HG03108 (cell line): ENCODE measurements around the gene DISC1.
A peak's percentile ranks its signal among the peaks of the same experiment; 100 is the strongest.
"Not testable (repeated sequence)": the region's sequence is repeated elsewhere in the genome, so short reads cannot be mapped to it uniquely, and the experiment has no call there.

Experiments used
- ATAC-seq: cut with Tn5 transposase; IDR thresholded peaks from one replicate; pipeline ENCODE4 v1.9.1; 2021; ENCODE audit warnings: moderate library complexity; ENCODE audit not compliant: unreplicated experiment

DISC1 gene

GRCh38 chr1:231605149-231606100 lies 21.2 kb upstream of the DISC1 start:
- ATAC-seq: no peak

DNA sequence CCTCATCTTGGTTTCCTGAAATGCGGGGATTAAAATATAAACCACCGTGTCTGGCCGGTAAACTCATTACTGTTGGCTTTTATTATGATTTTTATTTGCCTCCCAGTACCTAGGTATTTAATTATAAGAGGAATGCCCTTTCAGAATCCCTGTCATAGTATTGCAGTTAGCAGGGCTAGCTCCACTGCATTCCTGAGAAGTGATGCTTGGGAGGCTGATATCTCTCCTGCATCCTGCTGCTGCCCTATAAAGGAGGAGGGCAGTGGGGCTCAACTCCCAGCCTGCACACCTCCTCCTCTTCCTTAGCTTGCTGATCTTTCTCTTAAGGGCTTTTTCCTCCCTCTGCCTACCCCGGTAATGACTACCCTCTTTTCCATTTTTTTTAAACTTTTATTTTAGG lies 19.9 kb upstream of the DISC1 start:
- ATAC-seq: no peak

GRCh38 chr1:231610388-231610787 lies 16.2 kb upstream of the DISC1 start:
- no peak for ATAC-seq

DNA sequence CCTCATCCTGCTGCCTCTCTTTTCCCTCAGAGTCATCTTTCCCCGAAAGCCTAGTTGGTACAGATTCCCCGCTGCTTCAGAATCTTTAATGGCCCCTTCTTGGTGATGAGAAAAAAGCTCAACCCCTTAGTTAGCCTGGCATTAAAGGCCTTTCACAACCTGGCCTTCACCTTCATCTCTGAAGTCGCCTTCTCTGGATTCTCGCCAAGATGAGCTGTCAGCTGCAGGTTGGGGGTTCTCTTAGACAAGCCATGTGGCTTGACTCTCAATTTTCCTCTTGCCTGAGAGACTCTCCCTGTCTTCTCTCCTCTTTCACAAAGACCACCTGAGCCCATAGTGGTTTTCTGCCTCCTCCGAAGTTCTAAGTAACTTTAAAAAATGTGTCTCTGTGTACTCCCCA lies 15.5 kb upstream of the DISC1 start:
- no peak for ATAC-seq

DNA sequence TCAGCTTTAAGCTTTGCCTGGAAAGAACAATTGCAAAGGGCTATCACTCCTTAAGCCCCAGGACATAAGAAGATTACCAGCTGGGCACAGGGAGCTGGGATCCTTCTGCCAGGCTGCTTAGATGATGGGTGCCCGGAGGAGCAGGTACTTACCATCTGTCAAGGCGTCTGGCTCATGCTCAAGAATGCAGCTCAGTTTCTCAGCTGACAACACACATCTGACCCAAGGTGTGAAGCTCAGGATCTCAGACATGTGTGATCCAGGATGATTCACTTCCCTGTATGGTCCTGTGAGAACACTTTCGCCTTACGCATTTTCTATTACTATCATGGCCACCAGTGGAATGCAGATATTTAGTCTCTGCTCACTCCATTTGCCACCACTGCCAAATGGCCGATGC lies 14.7 kb upstream of the DISC1 start:
- no peak for ATAC-seq

DNA sequence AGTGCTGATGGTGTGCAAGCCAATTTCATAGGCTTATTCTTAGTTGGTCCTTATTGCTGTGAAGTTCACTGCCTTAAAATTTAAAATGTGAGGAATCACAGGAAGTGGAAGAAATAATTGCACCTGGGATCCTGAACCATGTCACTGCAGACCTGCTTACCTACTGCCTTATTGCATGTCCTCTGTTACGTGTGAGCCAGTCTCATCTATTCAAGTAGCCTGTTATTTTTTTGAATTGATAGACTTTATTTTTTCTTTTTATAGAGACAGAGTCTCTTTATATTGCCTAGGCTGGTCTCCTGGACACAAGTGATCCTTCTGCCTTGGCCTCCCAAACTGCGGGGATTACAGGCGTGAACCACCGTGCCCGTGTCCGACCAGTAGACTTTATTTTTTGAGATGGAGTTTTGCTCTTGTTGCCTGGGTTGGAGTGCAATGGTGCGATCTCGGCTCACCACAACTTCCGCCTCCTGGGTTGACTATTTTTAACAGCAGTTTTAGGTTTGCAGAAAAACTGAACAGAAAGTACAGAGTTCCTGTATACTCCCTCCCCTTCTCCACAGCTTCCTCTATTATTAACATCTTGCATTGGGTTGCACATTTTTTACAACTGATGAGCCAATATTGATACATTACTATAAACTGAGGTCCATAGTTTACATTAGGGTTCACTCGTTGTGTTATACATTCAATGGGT lies 14.0 kb upstream of the DISC1 start:
- ATAC-seq: peak; percentile 98

- ATAC-seq: no peak
Observed at GRCh38 chr1:231613419-231614349, 12.9 kb upstream of the DISC1 start.

DNA sequence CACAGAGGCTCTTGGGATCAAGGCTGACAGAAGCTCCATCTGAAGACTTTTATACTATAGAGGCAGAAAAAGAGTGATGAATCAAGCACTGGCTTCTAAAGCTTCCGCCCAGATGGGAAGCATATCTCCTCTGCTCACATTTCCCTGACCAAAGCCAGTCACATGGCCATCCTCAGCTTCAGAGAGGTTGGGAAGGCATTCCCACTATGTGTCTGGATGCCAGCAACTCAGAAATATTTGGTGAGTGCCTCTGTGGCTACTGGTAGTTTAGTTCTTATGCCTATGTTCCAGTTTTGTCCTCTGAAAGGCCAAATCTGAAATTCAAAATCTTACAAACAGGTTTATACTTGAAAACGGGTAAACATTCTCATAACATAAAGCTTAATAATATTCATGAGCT lies 9.9 kb upstream of the DISC1 start:
- no peak for ATAC-seq

- no peak for ATAC-seq
Observed at GRCh38 chr1:231618609-231619256, 7.9 kb upstream of the DISC1 start.

GRCh38 chr1:231619257-231619634 lies 7.3 kb upstream of the DISC1 start:
- ATAC-seq: no peak

- not testable (repeated sequence) for ATAC-seq
Observed at GRCh38 chr1:231625042-231625441, 1.5 kb upstream of the DISC1 start.

DNA sequence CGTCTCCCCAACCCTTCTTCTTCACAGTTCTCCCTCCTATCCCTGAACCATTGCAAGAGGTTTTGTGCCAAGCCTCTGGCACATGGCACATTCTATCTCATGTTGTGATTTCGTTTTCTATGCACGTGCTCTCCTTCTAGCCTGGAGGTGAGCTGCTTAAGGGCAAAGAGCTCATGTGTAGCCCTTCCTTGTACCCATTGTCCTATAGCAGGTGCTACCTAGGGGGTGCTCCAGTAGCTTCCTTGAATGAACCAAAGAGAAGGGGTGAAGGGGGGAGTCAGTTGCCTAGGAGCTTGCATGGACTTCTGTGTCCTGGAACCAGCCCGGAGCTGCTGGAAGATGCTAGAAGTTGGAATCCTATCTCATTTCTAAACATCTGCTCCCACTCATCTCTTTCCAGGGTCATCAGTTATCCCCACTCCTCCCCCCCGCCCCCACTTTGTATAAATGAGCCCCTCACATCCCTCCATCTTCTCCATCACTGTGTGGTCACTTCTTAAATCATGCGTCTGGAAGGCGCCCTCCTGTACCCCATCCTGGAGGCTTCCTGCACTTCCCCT lies 535 bp upstream of the DISC1 start:
- no peak for ATAC-seq

GRCh38 chr1:231626951-231627614 lies 493 bp downstream of the DISC1 start:
- peak; percentile 75 for ATAC-seq

- ATAC-seq: no peak
Observed at GRCh38 chr1:231628207-231628876, 1.8 kb downstream of the DISC1 start.

DNA sequence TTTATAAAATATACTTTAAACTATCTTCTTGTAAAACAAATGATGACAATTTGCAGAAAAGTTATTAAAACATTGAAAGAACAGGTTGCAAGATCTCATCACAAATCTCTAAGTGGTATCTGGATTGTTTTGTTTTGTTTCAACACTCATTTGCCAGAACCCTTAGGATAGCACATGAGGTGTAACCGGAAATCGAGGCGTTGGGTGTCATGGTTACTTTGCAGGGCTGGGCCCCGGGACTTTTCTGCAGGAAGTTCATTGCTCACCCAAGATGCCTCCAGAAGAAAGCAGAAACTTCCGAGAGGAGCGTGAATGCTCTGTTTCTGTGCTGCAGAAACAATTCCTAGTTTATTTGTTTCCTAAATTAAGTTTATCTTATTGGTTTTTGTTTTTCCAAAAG lies 2.5 kb downstream of the DISC1 start:
- no peak for ATAC-seq

DNA sequence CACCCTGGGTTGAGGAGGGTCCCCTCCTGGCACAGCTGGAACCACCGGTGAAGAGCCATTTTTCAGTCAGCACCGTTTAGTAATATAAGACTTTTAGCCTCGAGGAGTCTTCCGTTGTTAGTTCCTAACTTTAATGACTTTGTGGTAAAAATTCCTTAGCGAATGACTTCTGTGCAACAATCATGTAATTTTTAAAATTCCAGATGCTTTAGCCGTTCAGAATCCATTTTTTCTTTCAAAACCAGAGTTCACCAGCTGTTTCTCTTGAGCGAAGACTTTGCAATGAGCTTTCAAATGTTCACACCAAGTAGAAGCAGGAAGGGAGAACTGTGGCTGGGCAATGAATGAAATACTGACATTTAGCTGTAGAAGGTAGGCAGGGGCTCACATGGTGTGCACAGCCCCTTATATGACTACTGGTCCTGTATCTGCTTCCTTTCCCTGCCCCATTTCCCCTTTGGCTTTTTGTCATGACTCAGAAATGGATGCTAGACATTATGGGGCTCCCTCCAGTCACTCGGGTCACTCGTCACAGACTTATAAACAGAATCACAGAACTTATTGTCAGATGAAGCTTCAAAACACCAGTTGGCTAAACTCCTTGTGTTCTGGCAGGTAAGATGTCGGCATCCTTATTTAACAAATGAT lies 4.1 kb downstream of the DISC1 start:
- ATAC-seq: no peak

- no peak for ATAC-seq
Observed at GRCh38 chr1:231631717-231632116, 5.1 kb downstream of the DISC1 start.

- ATAC-seq: no peak
Observed at GRCh38 chr1:231632119-231632518, 5.5 kb downstream of the DISC1 start.
